CD4-positive, alpha-beta T cell (primary cell): ENCODE measurements around the gene PPOX. TPM values are rescaled to one million over a fixed set of nuclear protein-coding genes. Genes with fewer than 3 reads are reported as not detected.

Experiments
- ATAC-seq: fragments of 200-7000 bp; cut with Tn5 transposase; one replicate; pipeline ENCODE4 v1.10.0; 2022; ENCODE audit warnings: mild to moderate bottlenecking; ENCODE audit not compliant: poor library complexity
- CTCF ChIA-PET: fragments of 350-600 bp; sonication (Branson Sonifier 250); formaldehyde crosslinking; loops from one replicate; lab custom pipeline; 2021; ENCODE audit warnings: antibody characterized with exemption, inconsistent platforms; lab: Charles Lee
- POLR2A ChIA-PET: fragments of 350-600 bp; sonication (Branson Sonifier 250); formaldehyde crosslinking; loops from one replicate; lab custom pipeline; 2021; ENCODE audit warnings: antibody characterized with exemption, inconsistent platforms; lab: Charles Lee
- DNase-seq, 14 experiments: peaks; one replicate each; pipeline ENCODE4 v3.0.0-alpha.2; 2013 to 2020; ENCODE audit warnings: mixed read lengths in 2 of 14
- H3K27ac ChIP-seq, 2 donors: one replicate each; pipeline versions ENCODE4 v1.5.1 to v1.7.0; 2013; ENCODE audit warnings: low read length in 2 of 2, low read depth in 1 of 2, mild to moderate bottlenecking in 1 of 2
- H3K27me3 ChIP-seq, 2 experiments: 1 replicate in 1 of 2; 2 replicates in 1 of 2; pipeline versions ENCODE4 v1.6.1 to v1.7.0; 2013; ENCODE audit warnings: low read length in 2 of 2, control low read depth in 1 of 2, mild to moderate bottlenecking in 1 of 2, moderate library complexity in 1 of 2; ENCODE audit not compliant: insufficient read depth in 2 of 2, control insufficient read depth in 1 of 2
- H3K36me3 ChIP-seq: one replicate; pipeline ENCODE4 v1.6.1; 2013; ENCODE audit warnings: low read length, control low read depth; ENCODE audit not compliant: insufficient read depth
- H3K4me1 ChIP-seq: one replicate; pipeline ENCODE4 v1.6.1; 2013; ENCODE audit warnings: low read length, control low read depth; ENCODE audit not compliant: insufficient read depth
- H3K4me3 ChIP-seq: one replicate; pipeline ENCODE4 v1.5.1; 2013; ENCODE audit warnings: mild to moderate bottlenecking, low read length, moderate library complexity
- H3K9me3 ChIP-seq, 2 experiments: 1 replicate in 1 of 2; 2 replicates in 1 of 2; pipeline versions ENCODE4 v1.6.1 to v1.7.0; 2013; ENCODE audit warnings: low read length in 2 of 2, mild to moderate bottlenecking in 2 of 2, control low read depth in 1 of 2, moderate library complexity in 1 of 2; ENCODE audit not compliant: control insufficient read depth in 1 of 2, insufficient read depth in 1 of 2
- H3K27ac Mint-ChIP-seq: one replicate; pipeline ENCODE4 v1.8.0; 2020; ENCODE audit warnings: mixed read lengths
- H3K27me3 Mint-ChIP-seq: one replicate; pipeline ENCODE4 v1.8.0; 2021; ENCODE audit warnings: mixed read lengths
- H3K36me3 Mint-ChIP-seq: one replicate; pipeline ENCODE4 v1.8.0; 2021; ENCODE audit warnings: low read depth, mixed read lengths
- H3K4me1 Mint-ChIP-seq: one replicate; pipeline ENCODE4 v1.8.0; 2021; ENCODE audit warnings: low read depth, mixed read lengths
- H3K4me3 Mint-ChIP-seq: one replicate; pipeline ENCODE4 v1.8.0; 2020; ENCODE audit warnings: mild to moderate bottlenecking, mixed read lengths
- H3K9me3 Mint-ChIP-seq: one replicate; pipeline ENCODE4 v1.8.0; 2020; ENCODE audit warnings: mixed read lengths
- intact Hi-C, 2 experiments: fragments of 100-400 bp; cut with DNase I in 1 of 2; cut with micrococcal nuclease in 1 of 2; formaldehyde crosslinking; loops; one replicate each; pipeline versions ENCODE4 v1.15.1 to v1.9.0; 2023 to 2025; cut with DNase I, micrococcal nuclease
- total RNA-seq, 174 experiments: library from RNA in 2 of 174; stranded (reverse) in 2 of 174; gene quantifications; one replicate each; pipeline ENCODE4 v1.2.3 and lab custom pipeline; 2021 to 2026
- TF ChIP-seq, protein P1 (sequence below): fragments of 200-600 bp; IDR thresholded peaks from one replicate; pipeline ENCODE4 v1.8.0; 2022; ENCODE audit warnings: antibody characterized with exemption, mild to moderate bottlenecking

Gene PPOX
- total RNA-seq, 2 experiments from 2014 or later = 28.6 to 31.5 TPM

GRCh38 chr1:161195171-161195570 lies 28.9 kb downstream of the PPOX start:
- H3K9me3 ChIP-seq = no peaks in the 10 kb centered on the region
- Mint-ChIP-seq H3K4me3 (no peak overlapping the region), H3K36me3 (no peaks in the 10 kb centered on the region), H3K27me3 (no peaks in the 10 kb centered on the region), H3K27ac (peak overlapping the region; percentile 49), H3K4me1 (peaks cover 36% of the 10 kb centered on the region), H3K9me3 (no peaks in the 10 kb centered on the region)
- TF ChIP-seq, protein P1, sequence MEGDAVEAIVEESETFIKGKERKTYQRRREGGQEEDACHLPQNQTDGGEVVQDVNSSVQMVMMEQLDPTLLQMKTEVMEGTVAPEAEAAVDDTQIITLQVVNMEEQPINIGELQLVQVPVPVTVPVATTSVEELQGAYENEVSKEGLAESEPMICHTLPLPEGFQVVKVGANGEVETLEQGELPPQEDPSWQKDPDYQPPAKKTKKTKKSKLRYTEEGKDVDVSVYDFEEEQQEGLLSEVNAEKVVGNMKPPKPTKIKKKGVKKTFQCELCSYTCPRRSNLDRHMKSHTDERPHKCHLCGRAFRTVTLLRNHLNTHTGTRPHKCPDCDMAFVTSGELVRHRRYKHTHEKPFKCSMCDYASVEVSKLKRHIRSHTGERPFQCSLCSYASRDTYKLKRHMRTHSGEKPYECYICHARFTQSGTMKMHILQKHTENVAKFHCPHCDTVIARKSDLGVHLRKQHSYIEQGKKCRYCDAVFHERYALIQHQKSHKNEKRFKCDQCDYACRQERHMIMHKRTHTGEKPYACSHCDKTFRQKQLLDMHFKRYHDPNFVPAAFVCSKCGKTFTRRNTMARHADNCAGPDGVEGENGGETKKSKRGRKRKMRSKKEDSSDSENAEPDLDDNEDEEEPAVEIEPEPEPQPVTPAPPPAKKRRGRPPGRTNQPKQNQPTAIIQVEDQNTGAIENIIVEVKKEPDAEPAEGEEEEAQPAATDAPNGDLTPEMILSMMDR = no peak
- H3K4me3 ChIP-seq = no peak overlapping the region
- intact Hi-C loops = no loop called here
- no peaks in the 10 kb centered on the region for H3K27me3 ChIP-seq
- ATAC-seq (no peak), DNase-seq (peak in 3 of 14 experiments; percentile 30 to 55 (median 30))
- no peak overlapping the region for H3K27ac ChIP-seq
- no peaks in the 10 kb centered on the region for H3K36me3 ChIP-seq
- POLR2A ChIA-PET = interaction anchor here (1.5 to 4.1 kb wide), 3 partner anchors 10 to 29 kb away, joined by 5 to 22 read pairs (median 5); partner anchors contain the start of gene PPOX
- CTCF ChIA-PET = interaction anchor here (1.1 kb wide), 1 partner anchor 29 kb away, joined by 3 read pairs; the partner anchor contains the start of gene PPOX
- peaks cover 64% of the 10 kb centered on the region for H3K4me1 ChIP-seq

DNA sequence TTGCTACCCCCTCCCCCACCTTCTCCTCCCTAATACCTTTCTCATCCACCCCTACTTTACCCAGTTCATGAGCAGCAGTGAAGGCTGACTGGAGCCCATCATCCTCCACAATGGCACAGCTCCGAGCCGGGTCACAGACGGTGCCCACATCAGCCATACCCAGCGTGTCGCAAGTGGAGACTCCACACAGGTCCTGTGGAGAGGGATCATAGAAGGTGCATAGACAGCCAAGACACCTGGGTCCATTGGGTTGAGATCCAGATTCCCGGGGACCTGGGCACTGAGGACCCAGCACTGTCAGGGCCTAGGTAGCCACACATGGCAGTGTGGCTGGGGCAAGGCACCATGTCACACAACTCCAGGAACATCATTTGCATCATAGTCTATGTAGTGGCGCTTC lies 29.9 kb downstream of the PPOX start:
- peaks cover 67% of the 10 kb centered on the region for H3K4me1 ChIP-seq
- intact Hi-C loops = no loop called here

DNA sequence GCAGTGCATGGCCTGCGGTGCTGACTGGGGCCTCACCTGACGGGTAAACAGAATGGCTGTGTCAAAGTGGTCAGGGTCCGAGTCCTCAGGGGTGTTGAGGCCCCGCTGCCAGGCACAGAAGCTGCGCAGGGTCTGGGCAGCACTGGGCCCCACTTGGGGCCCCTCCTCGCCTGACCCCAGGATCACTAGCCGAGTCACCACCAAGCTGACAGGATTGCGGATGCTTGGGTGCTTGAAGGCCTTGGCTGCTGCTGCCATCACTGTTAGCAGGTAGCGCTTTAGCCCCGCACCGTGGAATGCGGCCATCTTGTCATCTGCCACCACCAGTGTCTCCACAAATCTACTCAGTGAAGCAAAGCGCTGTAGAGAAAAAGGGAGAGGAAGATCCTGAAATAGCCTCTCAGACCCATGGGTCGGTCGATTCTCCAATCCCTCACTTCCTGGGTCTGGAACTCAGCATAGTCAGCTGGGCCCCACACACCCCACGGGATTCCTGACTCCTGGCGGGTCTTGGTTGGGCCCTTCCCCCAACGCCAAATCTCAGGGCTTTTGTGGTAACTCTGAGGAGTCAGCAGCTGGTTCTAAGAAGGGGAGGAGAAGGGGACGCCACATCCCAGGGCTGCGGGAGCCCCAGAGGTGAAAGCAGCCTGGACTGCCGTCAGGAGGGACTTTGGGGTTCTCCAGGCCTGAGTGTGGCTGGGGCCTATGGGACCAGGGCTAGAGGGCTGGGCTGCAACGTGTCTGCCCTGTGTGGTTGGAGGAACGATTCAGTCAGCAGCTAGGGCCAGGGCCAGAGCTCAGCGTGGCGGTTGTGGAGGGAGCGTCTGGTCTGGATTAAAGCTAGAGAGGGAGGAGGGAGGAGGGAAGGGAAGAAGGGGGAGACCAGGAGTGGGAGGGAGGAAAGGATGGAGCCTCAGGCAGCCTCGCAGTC lies 30.6 kb downstream of the PPOX start:
- Histone ChIP-seq H3K36me3 (no peaks in the 10 kb centered on the region), H3K27me3 (no peaks in the 10 kb centered on the region), H3K9me3 (no peaks in the 10 kb centered on the region), H3K27ac (no peak overlapping the region), H3K4me1 (peaks cover 67% of the 10 kb centered on the region), H3K4me3 (no peak overlapping the region)
- Mint-ChIP-seq H3K27me3 (no peaks in the 10 kb centered on the region), H3K27ac (no peak overlapping the region), H3K4me1 (peaks cover 41% of the 10 kb centered on the region), H3K9me3 (no peaks in the 10 kb centered on the region), H3K36me3 (no peaks in the 10 kb centered on the region), H3K4me3 (no peak overlapping the region)
- intact Hi-C loops = no loop called here
- DNase-seq (no peak), ATAC-seq (no peak)
- ChIA-PET CTCF (no interaction called here), POLR2A (interaction anchor here (0.6 to 1.4 kb wide), 3 partner anchors 29 to 597 kb away, joined by 3 read pairs; partner anchors contain the start of gene TOMM40L)
- TF ChIP-seq, protein P1 = no peak

More for the DNA sequence above, 29.9 kb downstream of the PPOX start:
- no peaks in the 10 kb centered on the region for H3K36me3 ChIP-seq
- no peaks in the 10 kb centered on the region for H3K27me3 Mint-ChIP-seq
- H3K9me3 Mint-ChIP-seq = no peaks in the 10 kb centered on the region
- DNase-seq (peak in 1 of 14 experiments; percentile 6), ATAC-seq (no peak)
- TF ChIP-seq, protein P1 = no peak
- no peak overlapping the region for H3K4me3 Mint-ChIP-seq
- H3K27ac Mint-ChIP-seq = no peak overlapping the region
- peaks cover 37% of the 10 kb centered on the region for H3K4me1 Mint-ChIP-seq
- POLR2A ChIA-PET = interaction anchor here (1.4 to 2.4 kb wide), 2 partner anchors 11 to 29 kb away, joined by 3 to 5 read pairs; partner anchors contain the start of gene TOMM40L
- no peaks in the 10 kb centered on the region for H3K9me3 ChIP-seq
- no peak overlapping the region for H3K4me3 ChIP-seq
- H3K36me3 Mint-ChIP-seq = no peaks in the 10 kb centered on the region
- CTCF ChIA-PET = interaction anchor here (0.5 kb wide), 1 partner anchor 98 kb away, joined by 3 read pairs; no protein-coding TSS in a partner anchor
- no peaks in the 10 kb centered on the region for H3K27me3 ChIP-seq
- no peak overlapping the region for H3K27ac ChIP-seq
